Right lobe of liver (tissue), 6 donors: Measurements from ENCODE around the gene FCN3. TPM values are rescaled to one million over a fixed set of nuclear protein-coding genes. Genes with fewer than 3 reads are reported as not detected.

ENCODE experiments used
- ATAC-seq, 4 donors: fragments of 200-7000 bp; cut with Tn5 transposase; one replicate each; pipeline ENCODE4 v1.9.1; 2020; ENCODE audit warnings: mild to moderate bottlenecking in 4 of 4, moderate library complexity in 4 of 4
- DNase-seq, 3 donors: peaks; one replicate each; pipeline ENCODE4 v3.0.0-alpha.2; 2020
- H3K27ac ChIP-seq, 3 donors: fragments of 200-600 bp; one replicate each; pipeline ENCODE4 v1.8.0; 2022
- H3K27me3 ChIP-seq, 2 donors: fragments of 200-600 bp; one replicate each; pipeline ENCODE4 v1.8.0; 2022
- H3K36me3 ChIP-seq, 4 donors: fragments of 200-600 bp; sonication (generic) in 1 of 4; one replicate each; pipeline versions ENCODE4 v1.5.1 to v1.8.0; 2017 to 2022; ENCODE audit warnings: control low read depth in 1 of 4
- H3K4me1 ChIP-seq, 4 donors: fragments of 200-600 bp; sonication (generic) in 1 of 4; one replicate each; pipeline versions ENCODE4 v1.5.1 to v1.8.0; 2017 to 2022; ENCODE audit warnings: control low read depth in 1 of 4
- H3K4me3 ChIP-seq, 3 donors: fragments of 200-600 bp; one replicate each; pipeline ENCODE4 v1.8.0; 2022
- H3K9me3 ChIP-seq, 4 donors: fragments of 200-600 bp; sonication (generic) in 1 of 4; one replicate each; pipeline versions ENCODE4 v1.5.1 to v1.8.0; 2017 to 2022; ENCODE audit warnings: control low read depth in 1 of 4
- POLR2A ChIP-seq: fragments of 450-650 bp; IDR thresholded peaks from one replicate; pipeline ENCODE4 v1.6.1; 2017; ENCODE audit warnings: antibody characterized with exemption, mild to moderate bottlenecking
- WGBS: methylation state at CpG from one replicate; pipeline ENCODE4 v1.1.6; 2018; ENCODE audit warnings: low coverage, low lambda C conversion rate; ENCODE audit not compliant: insufficient coverage; ENCODE audit errors: missing lambda C conversion rate; 5-methylcytosine and 5-hydroxymethylcytosine counted together
- intact Hi-C, 2 donors: fragments of 100-400 bp; cut with DNase I; formaldehyde crosslinking; loops; one replicate each; pipeline versions ENCODE4 v1.11.2 to v1.14.1; 2022
- total RNA-seq, 6 experiments: library from RNA; depleted of rRNA in 2 of 6; stranded (reverse); fragments of >200 nt in 2 of 6; fragmentation: NEBNext Ultra II Directional in 3 of 6; extraction: Animal tissue kit (Norgen Biotek cat#: 25700) in 3 of 6; gene quantifications; one replicate each; pipeline versions ENCODE4 v1.1.0 to v1.2.4, GENCODE V29; 2016 to 2023
- TF ChIP-seq, protein P1 (sequence below), 4 donors: fragments of 200-600 bp in 3 of 4; fragments of 450-650 bp in 1 of 4; IDR thresholded peaks; one replicate each; pipeline versions ENCODE4 v1.5.1 to v1.8.0; 2016 to 2022; ENCODE audit warnings: antibody characterized with exemption in 4 of 4, mild to moderate bottlenecking in 2 of 4
- donor health status: DM: no; HTN: yes; CAD: no.
- donor health status: DM: no; HTN: no; CAD: no.
- donor health status: DM: no; HTN: no; CAD: no.
- donor health status: DM: no; HTN: yes; CAD: no.
- donor health status: DM: no; HTN: yes; CAD: no.

FCN3 gene
- total RNA-seq, 6 experiments from 2014 or later: 81.6 to 213 (median 111) TPM

DNA sequence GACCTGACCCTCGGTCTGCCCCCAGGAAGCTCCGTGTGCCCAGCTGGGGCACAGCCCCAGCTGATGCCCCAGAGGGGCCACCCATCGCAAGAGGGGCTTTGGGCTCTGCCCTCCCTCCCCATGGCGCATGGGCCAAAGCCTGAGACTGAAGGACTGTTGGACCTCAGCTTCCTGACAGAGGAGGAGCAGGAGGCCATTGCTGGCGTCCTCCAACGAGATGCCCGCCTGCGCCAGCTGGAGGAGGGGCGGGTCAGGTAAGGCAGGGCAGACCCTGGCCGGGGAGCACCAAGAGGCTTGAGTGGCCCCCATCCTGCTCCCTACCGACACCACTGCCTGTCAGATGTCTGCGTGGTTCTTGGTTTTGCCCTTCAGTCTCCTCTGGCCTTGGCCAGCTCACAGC, 29.4 kb downstream of the FCN3 start:
- TF ChIP-seq, protein P1, sequence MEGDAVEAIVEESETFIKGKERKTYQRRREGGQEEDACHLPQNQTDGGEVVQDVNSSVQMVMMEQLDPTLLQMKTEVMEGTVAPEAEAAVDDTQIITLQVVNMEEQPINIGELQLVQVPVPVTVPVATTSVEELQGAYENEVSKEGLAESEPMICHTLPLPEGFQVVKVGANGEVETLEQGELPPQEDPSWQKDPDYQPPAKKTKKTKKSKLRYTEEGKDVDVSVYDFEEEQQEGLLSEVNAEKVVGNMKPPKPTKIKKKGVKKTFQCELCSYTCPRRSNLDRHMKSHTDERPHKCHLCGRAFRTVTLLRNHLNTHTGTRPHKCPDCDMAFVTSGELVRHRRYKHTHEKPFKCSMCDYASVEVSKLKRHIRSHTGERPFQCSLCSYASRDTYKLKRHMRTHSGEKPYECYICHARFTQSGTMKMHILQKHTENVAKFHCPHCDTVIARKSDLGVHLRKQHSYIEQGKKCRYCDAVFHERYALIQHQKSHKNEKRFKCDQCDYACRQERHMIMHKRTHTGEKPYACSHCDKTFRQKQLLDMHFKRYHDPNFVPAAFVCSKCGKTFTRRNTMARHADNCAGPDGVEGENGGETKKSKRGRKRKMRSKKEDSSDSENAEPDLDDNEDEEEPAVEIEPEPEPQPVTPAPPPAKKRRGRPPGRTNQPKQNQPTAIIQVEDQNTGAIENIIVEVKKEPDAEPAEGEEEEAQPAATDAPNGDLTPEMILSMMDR (IDR thresholded peaks at IDR 0.05): no peak
- no peak for TF ChIP-seq POLR2A
- intact Hi-C loops: no loop called here
- no CpG with 5 or more reads among the region's 12 CpGs for WGBS

DNA sequence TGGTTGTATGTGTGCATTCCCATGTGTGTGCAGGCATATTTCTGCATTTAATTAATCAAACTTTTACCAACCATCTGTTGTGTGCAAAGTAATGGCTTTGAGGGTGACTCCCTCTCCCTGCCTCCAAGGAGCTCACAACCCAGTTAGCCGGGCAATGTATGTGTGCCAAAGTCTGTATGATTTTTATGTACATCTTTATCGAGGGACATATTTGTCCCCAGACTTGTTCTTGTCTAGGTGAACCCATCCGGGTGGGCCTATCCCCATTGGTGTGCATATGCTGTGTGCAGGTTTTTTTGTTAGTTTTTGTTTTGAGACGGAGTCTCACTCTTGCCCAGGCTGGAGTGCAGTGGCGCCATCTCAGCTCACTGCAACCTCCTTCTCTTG, 31.0 kb downstream of the FCN3 start:
- no peak for DNase-seq

More for the DNA sequence above, 29.4 kb downstream of the FCN3 start:
- Histone ChIP-seq H3K4me3 (no peak overlapping the region), H3K27me3 (no peaks in the 10 kb centered on the region), H3K27ac (no peak overlapping the region), H3K36me3 (no peaks in the 10 kb centered on the region), H3K9me3 (no peaks in the 10 kb centered on the region), H3K4me1 (peaks cover 0 to 8% (median 0%) of the 10 kb centered on the region in 4 donors)
- DNase-seq (no peak), ATAC-seq (no peak)

DNA sequence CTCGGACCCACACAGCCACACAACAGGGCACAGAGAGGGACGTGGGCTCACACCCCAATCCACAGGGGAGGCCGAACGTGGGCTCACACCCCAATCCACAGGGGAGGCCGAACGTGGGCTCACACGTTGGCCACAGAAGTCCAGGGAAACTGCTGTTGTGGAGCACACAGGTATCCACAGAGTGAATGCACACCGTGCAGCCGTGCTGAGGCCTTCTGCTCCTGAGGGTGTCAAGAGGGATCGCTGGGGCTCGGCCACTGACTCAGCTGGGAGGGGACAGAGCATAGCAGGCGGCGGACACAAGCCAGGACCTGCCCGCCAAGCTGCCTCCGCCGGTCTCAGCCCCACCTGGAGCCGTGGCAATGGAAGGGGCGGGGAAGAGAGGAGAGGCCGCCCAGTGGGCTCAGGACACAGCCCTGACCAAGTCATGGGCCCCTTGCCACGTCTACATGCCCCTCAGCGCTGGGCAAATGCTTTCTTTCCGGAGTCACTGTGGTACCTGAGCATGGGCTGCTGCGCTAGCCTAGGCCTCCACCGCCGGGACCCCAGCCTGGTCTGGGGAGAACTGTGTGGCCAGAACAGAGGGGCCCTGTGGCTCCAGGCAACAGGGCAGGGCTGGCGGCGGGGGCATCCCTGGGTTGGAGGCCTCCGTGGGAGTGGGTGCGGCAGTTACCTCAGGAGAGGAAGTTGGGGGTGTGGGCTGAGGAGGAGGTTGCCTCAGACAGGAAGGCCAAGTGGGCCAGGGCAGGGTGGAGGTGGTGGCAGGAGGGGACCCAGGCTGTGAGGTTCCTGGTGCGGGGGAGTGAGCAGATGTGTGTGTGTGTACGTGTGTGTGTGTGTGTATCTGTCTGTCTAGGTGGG, 31.6 kb downstream of the FCN3 start:
- DNase-seq: peak in 1 of 3 donors; percentile 76
- Histone ChIP-seq H3K4me1 (no peaks in the 10 kb centered on the region), H3K27me3 (no peaks in the 10 kb centered on the region), H3K4me3 (peak overlapping the region in 2 of 3 donors; percentile 0 to 21), H3K9me3 (no peaks in the 10 kb centered on the region), H3K36me3 (no peaks in the 10 kb centered on the region), H3K27ac (peak overlapping the region in 2 of 3 donors; percentile 22 to 62)
- TF ChIP-seq, protein P1 (IDR thresholded peaks at IDR 0.05): no peak
- no peak for TF ChIP-seq POLR2A
- 32% methylated on average over 4 of the region's 31 CpGs for WGBS
- peak; percentile 44 to 64 (median 60) for ATAC-seq
- intact Hi-C loops: no loop called here

More for the DNA sequence above, 31.0 kb downstream of the FCN3 start:
- no peaks in the 10 kb centered on the region for H3K27me3 ChIP-seq
- 66% methylated on average over 5 of the region's 5 CpGs for WGBS
- no peaks in the 10 kb centered on the region for H3K36me3 ChIP-seq
- no peaks in the 10 kb centered on the region for H3K4me1 ChIP-seq
- TF ChIP-seq, protein P1 (IDR thresholded peaks at IDR 0.05): no peak
- TF ChIP-seq POLR2A: no peak
- ATAC-seq: no peak
- H3K27ac ChIP-seq: no peak overlapping the region
- no peaks in the 10 kb centered on the region for H3K9me3 ChIP-seq
- intact Hi-C loops: no loop called here
- H3K4me3 ChIP-seq: no peak overlapping the region

DNA sequence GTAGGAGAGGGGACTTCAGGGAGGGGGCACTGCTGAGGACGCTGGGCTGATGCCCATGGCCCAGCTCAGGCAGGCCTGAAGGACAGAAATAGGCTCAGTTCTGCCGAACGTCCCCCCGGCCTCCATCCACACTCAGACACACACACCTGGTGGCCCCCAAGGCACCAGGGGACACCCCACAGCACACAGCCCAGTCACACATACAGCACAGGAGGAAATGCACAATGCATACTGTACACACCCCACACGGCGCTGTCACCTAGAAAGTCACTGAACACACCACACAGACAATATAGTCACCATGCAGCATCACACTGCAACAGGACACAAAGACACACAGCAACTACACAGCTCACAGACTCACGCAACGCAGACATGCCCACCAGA, 32.2 kb downstream of the FCN3 start:
- WGBS: 66% methylated on average over 6 of the region's 8 CpGs
- intact Hi-C loops: no loop called here
- DNase-seq (no peak), ATAC-seq (peak in 2 of 4 donors; percentile 13 to 24)
- Histone ChIP-seq H3K4me1 (no peaks in the 10 kb centered on the region), H3K27me3 (no peaks in the 10 kb centered on the region), H3K9me3 (no peaks in the 10 kb centered on the region), H3K4me3 (peak overlapping the region in 2 of 3 donors; percentile 0 to 21), H3K36me3 (no peaks in the 10 kb centered on the region), H3K27ac (peak overlapping the region in 1 of 3 donors; percentile 62)
- TF ChIP-seq POLR2A: no peak
- TF ChIP-seq, protein P1 (IDR thresholded peaks at IDR 0.05): no peak
